GM23338 (cell line): ENCODE data around the gene STXBP5L. TPM values are rescaled to one million over a fixed set of nuclear protein-coding genes. Genes with fewer than 3 reads are reported as not detected.

Experiments
- ATAC-seq: fragments of 200-7000 bp; cut with Tn5 transposase; 3 replicates; pipeline ENCODE4 v1.9.1; 2020
- DNase-seq: peaks from one replicate; pipeline ENCODE4 v3.0.0-alpha.2; 2015; ENCODE audit warnings: low spot score
- H2AFZ ChIP-seq: fragments of 200-600 bp; sonication (generic); 2 replicates; pipeline ENCODE4 v1.8.0; 2016; ENCODE audit warnings: antibody characterized with exemption, mild to moderate bottlenecking, moderate library complexity
- H3F3A ChIP-seq: fragments of 200-600 bp; sonication (generic); replicated peaks from 2 replicates; pipeline ENCODE4 v1.8.0; 2017; ENCODE audit warnings: antibody characterized with exemption, mixed run types, low read depth
- H3K27ac ChIP-seq: fragments of 200-600 bp; sonication (generic); 2 replicates; pipeline ENCODE4 v1.6.1; 2016; ENCODE audit warnings: low read depth
- H3K27me3 ChIP-seq: fragments of 200-600 bp; sonication (generic); 2 replicates; pipeline ENCODE4 v1.8.0; 2016; ENCODE audit warnings: mild to moderate bottlenecking, mixed run types, moderate library complexity; ENCODE audit not compliant: insufficient read depth
- H3K36me3 ChIP-seq: fragments of 200-600 bp; sonication (generic); 2 replicates; pipeline ENCODE4 v1.8.0; 2016; ENCODE audit warnings: mild to moderate bottlenecking; ENCODE audit not compliant: insufficient read depth
- H3K4me1 ChIP-seq: fragments of 200-600 bp; sonication (generic); 2 replicates; pipeline ENCODE4 v1.8.0; 2016; ENCODE audit warnings: mild to moderate bottlenecking, moderate library complexity; ENCODE audit not compliant: insufficient read depth
- H3K4me2 ChIP-seq: fragments of 200-600 bp; sonication (generic); 2 replicates; pipeline ENCODE4 v1.7.1; 2017; ENCODE audit warnings: mixed run types
- H3K4me3 ChIP-seq: fragments of 200-600 bp; sonication (generic); 2 replicates; pipeline ENCODE4 v1.6.1; 2016; ENCODE audit warnings: mixed run types
- H3K79me2 ChIP-seq: fragments of 200-600 bp; sonication (generic); replicated peaks from 2 replicates; pipeline ENCODE4 v1.8.0; 2017; ENCODE audit warnings: mild to moderate bottlenecking; ENCODE audit not compliant: insufficient read depth
- H3K9me2 ChIP-seq: fragments of 200-600 bp; sonication (generic); 2 replicates; pipeline ENCODE4 v1.8.0; 2017; ENCODE audit not compliant: insufficient read depth
- H4K20me1 ChIP-seq: fragments of 200-600 bp; sonication (generic); replicated peaks from 2 replicates; pipeline ENCODE4 v1.8.0; 2017; ENCODE audit warnings: mild to moderate bottlenecking; ENCODE audit not compliant: insufficient read depth
- H3K27ac Mint-ChIP-seq: 2 replicates; pipeline ENCODE4 v1.8.0; 2020; ENCODE audit warnings: inconsistent platforms, mild to moderate bottlenecking, moderate library complexity, mixed read lengths
- H3K27me3 Mint-ChIP-seq: 3 replicates; pipeline ENCODE4 v1.8.0; 2022; ENCODE audit warnings: low read depth, mild to moderate bottlenecking, moderate library complexity, mixed read lengths, inconsistent platforms; ENCODE audit not compliant: insufficient read depth, poor library complexity
- H3K36me3 Mint-ChIP-seq: 3 replicates; pipeline ENCODE4 v1.8.0; 2021; ENCODE audit warnings: low read depth, mild to moderate bottlenecking, inconsistent platforms, moderate library complexity, mixed read lengths
- H3K4me1 Mint-ChIP-seq: 3 replicates; pipeline ENCODE4 v1.8.0; 2020; ENCODE audit warnings: mild to moderate bottlenecking, inconsistent platforms, mixed read lengths
- H3K4me3 Mint-ChIP-seq: 3 replicates; pipeline ENCODE4 v1.8.0; 2021; ENCODE audit warnings: moderate library complexity, mild to moderate bottlenecking, inconsistent platforms, mixed read lengths
- H3K9me3 Mint-ChIP-seq: 3 replicates; pipeline ENCODE4 v1.8.0; 2020; ENCODE audit warnings: moderate library complexity, mild to moderate bottlenecking, inconsistent platforms, mixed read lengths
- EZH2 ChIP-seq: fragments of 200-600 bp; sonication (generic); IDR thresholded peaks from one replicate; pipeline ENCODE4 v1.8.0; 2017; ENCODE audit warnings: antibody characterized with exemption, mild to moderate bottlenecking, low read depth; ENCODE audit not compliant: unreplicated experiment
- EZH2phosphoT487 ChIP-seq: fragments of 200-600 bp; sonication (generic); IDR thresholded peaks from one replicate; pipeline ENCODE4 v1.8.1; 2018; ENCODE audit warnings: antibody characterized with exemption; ENCODE audit not compliant: unreplicated experiment
- NANOG ChIP-seq: IDR thresholded peaks from 2 replicates; pipeline ENCODE4 v1.6.1; 2016; ENCODE audit warnings: antibody characterized with exemption, borderline replicate concordance
- POLR2AphosphoS5 ChIP-seq: IDR thresholded peaks from 2 replicates; pipeline ENCODE4 v1.6.1; 2016; ENCODE audit warnings: antibody characterized with exemption, low read depth
- REST ChIP-seq: IDR thresholded peaks from one replicate; pipeline ENCODE4 v1.6.1; 2018; ENCODE audit warnings: antibody characterized with exemption; ENCODE audit not compliant: unreplicated experiment
- STAT1 ChIP-seq: IDR thresholded peaks from one replicate; pipeline ENCODE4 v1.6.1; 2016; ENCODE audit warnings: antibody characterized with exemption; ENCODE audit not compliant: unreplicated experiment
- ZNF114 ChIP-seq: fragments of 250-450 bp; sonication (Bioruptor Pico); IDR thresholded peaks from 2 replicates; pipeline ENCODE4 v1.5.0; 2020; ENCODE audit warnings: mild to moderate bottlenecking, moderate library complexity
- polyA plus RNA-seq: library from polyadenylated mRNA; unstranded; fragments of >200 nt; fragmentation: Nextera tagmentation; extraction: Ambion mirVana; gene quantifications from 2 replicates; pipeline ENCODE4 v1.2.1, GENCODE V29; 2016
- total RNA-seq: library from RNA; depleted of rRNA; stranded (reverse); fragments of >200 nt; shearing (Covaris generic); gene quantifications from 2 replicates; pipeline ENCODE4 v1.2.3, GENCODE V29; 2014
- TF ChIP-seq, protein P1 (sequence below): fragments of 250-450 bp; sonication (Bioruptor Pico); IDR thresholded peaks from 2 replicates; pipeline ENCODE4 v1.5.0; 2020; ENCODE audit warnings: mild to moderate bottlenecking, moderate library complexity
- TF ChIP-seq, protein P2 (sequence below): IDR thresholded peaks from 2 replicates; pipeline ENCODE4 v1.6.1; 2016; ENCODE audit warnings: antibody characterized with exemption

The STXBP5L gene
- total and polyA plus RNA-seq, 2 experiments from 2014 or later = 4.2 to 6.0 TPM

DNA sequence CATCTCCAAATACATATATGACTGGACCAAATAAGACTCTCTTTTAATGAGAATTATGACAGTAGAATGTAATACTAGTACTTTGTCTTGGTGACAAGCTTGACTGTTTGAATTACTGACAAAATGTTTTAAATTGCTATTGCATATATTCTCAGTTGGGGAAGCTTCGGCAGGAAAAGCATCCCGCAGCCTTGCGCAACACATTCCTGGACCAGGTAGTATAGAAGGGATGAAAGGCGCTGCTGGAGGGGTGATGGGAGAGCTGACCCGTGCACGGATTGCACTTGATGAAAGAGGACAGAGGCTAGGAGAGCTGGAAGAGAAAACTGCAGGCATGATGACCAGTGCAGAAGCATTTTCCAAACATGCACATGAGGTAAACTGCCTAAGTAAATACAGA lies 510.2 kb downstream of the STXBP5L start (continued):
- TF ChIP-seq, protein P1, sequence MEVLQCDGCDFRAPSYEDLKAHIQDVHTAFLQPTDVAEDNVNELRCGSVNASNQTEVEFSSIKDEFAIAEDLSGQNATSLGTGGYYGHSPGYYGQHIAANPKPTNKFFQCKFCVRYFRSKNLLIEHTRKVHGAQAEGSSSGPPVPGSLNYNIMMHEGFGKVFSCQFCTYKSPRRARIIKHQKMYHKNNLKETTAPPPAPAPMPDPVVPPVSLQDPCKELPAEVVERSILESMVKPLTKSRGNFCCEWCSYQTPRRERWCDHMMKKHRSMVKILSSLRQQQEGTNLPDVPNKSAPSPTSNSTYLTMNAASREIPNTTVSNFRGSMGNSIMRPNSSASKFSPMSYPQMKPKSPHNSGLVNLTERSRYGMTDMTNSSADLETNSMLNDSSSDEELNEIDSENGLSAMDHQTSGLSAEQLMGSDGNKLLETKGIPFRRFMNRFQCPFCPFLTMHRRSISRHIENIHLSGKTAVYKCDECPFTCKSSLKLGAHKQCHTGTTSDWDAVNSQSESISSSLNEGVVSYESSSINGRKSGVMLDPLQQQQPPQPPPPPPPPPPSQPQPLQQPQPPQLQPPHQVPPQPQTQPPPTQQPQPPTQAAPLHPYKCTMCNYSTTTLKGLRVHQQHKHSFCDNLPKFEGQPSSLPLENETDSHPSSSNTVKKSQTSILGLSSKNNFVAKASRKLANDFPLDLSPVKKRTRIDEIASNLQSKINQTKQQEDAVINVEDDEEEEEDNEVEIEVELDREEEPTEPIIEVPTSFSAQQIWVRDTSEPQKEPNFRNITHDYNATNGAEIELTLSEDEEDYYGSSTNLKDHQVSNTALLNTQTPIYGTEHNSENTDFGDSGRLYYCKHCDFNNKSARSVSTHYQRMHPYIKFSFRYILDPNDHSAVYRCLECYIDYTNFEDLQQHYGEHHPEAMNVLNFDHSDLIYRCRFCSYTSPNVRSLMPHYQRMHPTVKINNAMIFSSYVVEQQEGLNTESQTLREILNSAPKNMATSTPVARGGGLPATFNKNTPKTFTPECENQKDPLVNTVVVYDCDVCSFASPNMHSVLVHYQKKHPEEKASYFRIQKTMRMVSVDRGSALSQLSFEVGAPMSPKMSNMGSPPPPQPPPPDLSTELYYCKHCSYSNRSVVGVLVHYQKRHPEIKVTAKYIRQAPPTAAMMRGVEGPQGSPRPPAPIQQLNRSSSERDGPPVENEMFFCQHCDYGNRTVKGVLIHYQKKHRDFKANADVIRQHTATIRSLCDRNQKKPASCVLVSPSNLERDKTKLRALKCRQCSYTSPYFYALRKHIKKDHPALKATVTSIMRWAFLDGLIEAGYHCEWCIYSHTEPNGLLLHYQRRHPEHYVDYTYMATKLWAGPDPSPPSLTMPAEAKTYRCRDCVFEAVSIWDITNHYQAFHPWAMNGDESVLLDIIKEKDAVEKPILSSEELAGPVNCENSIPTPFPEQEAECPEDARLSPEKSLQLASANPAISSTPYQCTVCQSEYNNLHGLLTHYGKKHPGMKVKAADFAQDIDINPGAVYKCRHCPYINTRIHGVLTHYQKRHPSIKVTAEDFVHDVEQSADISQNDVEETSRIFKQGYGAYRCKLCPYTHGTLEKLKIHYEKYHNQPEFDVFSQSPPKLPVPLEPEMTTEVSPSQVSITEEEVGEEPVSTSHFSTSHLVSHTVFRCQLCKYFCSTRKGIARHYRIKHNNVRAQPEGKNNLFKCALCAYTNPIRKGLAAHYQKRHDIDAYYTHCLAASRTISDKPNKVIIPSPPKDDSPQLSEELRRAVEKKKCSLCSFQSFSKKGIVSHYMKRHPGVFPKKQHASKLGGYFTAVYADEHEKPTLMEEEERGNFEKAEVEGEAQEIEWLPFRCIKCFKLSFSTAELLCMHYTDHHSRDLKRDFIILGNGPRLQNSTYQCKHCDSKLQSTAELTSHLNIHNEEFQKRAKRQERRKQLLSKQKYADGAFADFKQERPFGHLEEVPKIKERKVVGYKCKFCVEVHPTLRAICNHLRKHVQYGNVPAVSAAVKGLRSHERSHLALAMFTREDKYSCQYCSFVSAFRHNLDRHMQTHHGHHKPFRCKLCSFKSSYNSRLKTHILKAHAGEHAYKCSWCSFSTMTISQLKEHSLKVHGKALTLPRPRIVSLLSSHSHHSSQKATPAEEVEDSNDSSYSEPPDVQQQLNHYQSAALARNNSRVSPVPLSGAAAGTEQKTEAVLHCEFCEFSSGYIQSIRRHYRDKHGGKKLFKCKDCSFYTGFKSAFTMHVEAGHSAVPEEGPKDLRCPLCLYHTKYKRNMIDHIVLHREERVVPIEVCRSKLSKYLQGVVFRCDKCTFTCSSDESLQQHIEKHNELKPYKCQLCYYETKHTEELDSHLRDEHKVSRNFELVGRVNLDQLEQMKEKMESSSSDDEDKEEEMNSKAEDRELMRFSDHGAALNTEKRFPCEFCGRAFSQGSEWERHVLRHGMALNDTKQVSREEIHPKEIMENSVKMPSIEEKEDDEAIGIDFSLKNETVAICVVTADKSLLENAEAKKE (CRISPR knock-in tag) = no peak
- no peak for TF ChIP-seq NANOG

GRCh38 chr3:121424549-121424948 lies 516.5 kb downstream of the STXBP5L start:
- ATAC-seq (no peak), DNase-seq (no peak)
- no peak for TF ChIP-seq EZH2phosphoT487
- TF ChIP-seq, protein P2, sequence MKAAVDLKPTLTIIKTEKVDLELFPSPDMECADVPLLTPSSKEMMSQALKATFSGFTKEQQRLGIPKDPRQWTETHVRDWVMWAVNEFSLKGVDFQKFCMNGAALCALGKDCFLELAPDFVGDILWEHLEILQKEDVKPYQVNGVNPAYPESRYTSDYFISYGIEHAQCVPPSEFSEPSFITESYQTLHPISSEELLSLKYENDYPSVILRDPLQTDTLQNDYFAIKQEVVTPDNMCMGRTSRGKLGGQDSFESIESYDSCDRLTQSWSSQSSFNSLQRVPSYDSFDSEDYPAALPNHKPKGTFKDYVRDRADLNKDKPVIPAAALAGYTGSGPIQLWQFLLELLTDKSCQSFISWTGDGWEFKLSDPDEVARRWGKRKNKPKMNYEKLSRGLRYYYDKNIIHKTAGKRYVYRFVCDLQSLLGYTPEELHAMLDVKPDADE = no peak
- no peak for TF ChIP-seq ZNF114 (CRISPR knock-in tag)
- no peak for TF ChIP-seq EZH2
- no peak for TF ChIP-seq REST
- no peak for TF ChIP-seq POLR2AphosphoS5
- TF ChIP-seq STAT1 = no peak
- TF ChIP-seq NANOG = no peak
- Histone ChIP-seq H3K9me2 (no peaks in the 10 kb centered on the region), H3F3A (no peaks in the 10 kb centered on the region), H3K36me3 (no peaks in the 10 kb centered on the region; the same call in 1 of the 2 replicates), H3K27me3 (no peaks in the 10 kb centered on the region), H3K27ac (no peak overlapping the region), H2AFZ (no peak overlapping the region), H3K4me3 (no peak overlapping the region), H3K4me1 (no peaks in the 10 kb centered on the region), H3K4me2 (no peak overlapping the region), H3K79me2 (no peaks in the 10 kb centered on the region), H4K20me1 (no peaks in the 10 kb centered on the region)
- Mint-ChIP-seq H3K4me3 (no peak overlapping the region), H3K36me3 (peaks cover 11% of the 10 kb centered on the region; the same call in 2 of the 3 replicates), H3K27me3 (no peaks in the 10 kb centered on the region), H3K27ac (no peak overlapping the region), H3K4me1 (peaks cover 2% of the 10 kb centered on the region; the same call in 1 of the 3 replicates), H3K9me3 (no peaks in the 10 kb centered on the region)
